ENCODE data around the gene RTEL1.

Gene RTEL1

DNA sequence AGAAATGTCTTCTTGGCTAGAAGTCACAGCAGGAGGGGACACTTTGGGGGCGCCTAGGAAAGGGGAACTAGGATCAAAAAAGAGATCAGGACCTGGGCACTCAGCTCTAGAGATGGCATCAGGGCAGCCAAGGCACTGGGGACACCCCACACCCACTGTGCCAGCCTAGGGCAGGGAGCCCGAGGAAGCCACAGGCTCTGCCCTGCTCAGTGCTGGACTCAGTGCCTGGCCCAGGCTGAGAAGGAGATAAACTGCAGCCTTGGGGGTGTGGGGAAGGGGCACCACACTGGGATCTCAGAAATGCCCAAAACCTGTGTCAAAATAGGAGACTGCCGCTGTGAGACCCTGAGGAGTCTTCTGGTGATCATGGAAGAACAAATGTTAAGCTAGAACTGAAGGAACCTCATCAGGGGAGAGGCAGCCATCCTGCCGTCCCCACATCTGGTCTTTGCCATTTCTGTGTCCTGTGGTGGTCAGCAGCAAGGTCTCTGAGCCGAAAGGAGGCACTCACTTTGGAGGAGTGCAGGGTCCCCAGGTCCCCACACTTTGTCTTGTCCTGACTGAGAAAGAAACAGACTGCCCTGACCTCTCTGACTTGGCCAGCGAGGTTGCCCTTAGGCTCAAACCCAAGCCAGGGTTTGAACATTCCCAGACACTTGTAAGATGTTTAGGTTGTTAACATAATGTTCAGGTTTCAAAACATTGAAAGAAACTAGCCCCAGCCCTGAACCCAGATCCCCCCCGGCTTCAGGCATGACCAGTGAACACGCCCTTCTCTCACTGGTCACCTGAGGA lies 47.3 kb downstream of the RTEL1 start:
- no peak overlapping the region for H2AFZ ChIP-seq
- H3K4me3 ChIP-seq (ENCODE audit: low read depth, low read length): no peak overlapping the region
- TF ChIP-seq, protein P1, sequence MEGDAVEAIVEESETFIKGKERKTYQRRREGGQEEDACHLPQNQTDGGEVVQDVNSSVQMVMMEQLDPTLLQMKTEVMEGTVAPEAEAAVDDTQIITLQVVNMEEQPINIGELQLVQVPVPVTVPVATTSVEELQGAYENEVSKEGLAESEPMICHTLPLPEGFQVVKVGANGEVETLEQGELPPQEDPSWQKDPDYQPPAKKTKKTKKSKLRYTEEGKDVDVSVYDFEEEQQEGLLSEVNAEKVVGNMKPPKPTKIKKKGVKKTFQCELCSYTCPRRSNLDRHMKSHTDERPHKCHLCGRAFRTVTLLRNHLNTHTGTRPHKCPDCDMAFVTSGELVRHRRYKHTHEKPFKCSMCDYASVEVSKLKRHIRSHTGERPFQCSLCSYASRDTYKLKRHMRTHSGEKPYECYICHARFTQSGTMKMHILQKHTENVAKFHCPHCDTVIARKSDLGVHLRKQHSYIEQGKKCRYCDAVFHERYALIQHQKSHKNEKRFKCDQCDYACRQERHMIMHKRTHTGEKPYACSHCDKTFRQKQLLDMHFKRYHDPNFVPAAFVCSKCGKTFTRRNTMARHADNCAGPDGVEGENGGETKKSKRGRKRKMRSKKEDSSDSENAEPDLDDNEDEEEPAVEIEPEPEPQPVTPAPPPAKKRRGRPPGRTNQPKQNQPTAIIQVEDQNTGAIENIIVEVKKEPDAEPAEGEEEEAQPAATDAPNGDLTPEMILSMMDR (IDR thresholded peaks at IDR 0.05): no peak
- no peaks in the 10 kb centered on the region for H3K9me3 ChIP-seq (ENCODE audit: control insufficient read depth, low read length)
- H3K27ac ChIP-seq: no peak overlapping the region
- H3K79me2 ChIP-seq: peaks cover 50% of the 10 kb centered on the region
- no peak overlapping the region for H3K4me2 ChIP-seq (ENCODE audit: low read length)
- no peaks in the 10 kb centered on the region for H3K27me3 ChIP-seq (ENCODE audit: control insufficient read depth, insufficient read depth, low read length)
- H3K4me1 ChIP-seq: peaks cover 9% of the 10 kb centered on the region
- H3K9ac ChIP-seq: no peak overlapping the region
- H3K36me3 ChIP-seq (ENCODE audit: control insufficient read depth, insufficient read depth, low read length): no peaks in the 10 kb centered on the region

DNA sequence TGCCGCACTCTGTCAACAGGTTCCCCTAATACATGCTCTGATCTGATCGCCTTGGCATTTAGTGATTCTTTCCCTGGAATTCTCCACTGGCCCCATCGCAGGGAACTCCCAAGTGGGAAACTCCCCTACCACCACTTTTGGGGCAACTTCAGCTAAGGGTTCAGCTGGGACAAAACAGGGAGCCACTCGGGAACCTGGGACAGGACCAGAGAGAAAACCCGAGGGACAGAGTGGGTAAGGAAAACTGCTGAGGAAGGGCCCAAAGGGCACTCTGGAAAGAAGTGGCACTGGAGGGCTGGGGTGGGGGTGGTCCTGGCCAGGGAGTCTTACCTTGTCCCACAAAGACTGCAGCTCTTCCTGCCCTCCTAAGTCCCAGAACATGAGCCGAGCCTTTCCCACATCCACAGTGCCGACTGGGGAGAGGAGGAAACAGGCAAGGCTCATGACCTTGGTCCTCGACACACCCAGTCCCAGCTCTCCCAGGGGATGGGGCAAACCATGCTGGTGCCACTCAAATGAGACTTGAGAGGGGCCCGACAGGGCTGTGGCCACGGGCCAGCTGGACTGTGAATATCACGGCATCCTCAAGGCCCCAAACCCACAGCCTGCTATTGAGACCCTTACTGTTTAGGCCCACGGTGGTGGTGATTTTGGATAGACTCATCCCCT lies 48.0 kb downstream of the RTEL1 start:
- TF ChIP-seq, protein P1 (IDR thresholded peaks at IDR 0.05): no peak
- Histone ChIP-seq H3K4me2 (ENCODE audit: low read length) (peak overlapping the region; percentile 96), H3K4me3 (ENCODE audit: low read depth, low read length) (no peak overlapping the region), H3K9me3 (ENCODE audit: control insufficient read depth, low read length) (no peaks in the 10 kb centered on the region), H2AFZ (no peak overlapping the region), H3K9ac (no peak overlapping the region), H3K27ac (peak overlapping the region; percentile 83), H3K79me2 (peaks cover 44% of the 10 kb centered on the region), H3K36me3 (ENCODE audit: control insufficient read depth, insufficient read depth, low read length) (no peaks in the 10 kb centered on the region), H3K4me1 (peaks cover 9% of the 10 kb centered on the region), H3K27me3 (ENCODE audit: control insufficient read depth, insufficient read depth, low read length) (no peaks in the 10 kb centered on the region)

DNA sequence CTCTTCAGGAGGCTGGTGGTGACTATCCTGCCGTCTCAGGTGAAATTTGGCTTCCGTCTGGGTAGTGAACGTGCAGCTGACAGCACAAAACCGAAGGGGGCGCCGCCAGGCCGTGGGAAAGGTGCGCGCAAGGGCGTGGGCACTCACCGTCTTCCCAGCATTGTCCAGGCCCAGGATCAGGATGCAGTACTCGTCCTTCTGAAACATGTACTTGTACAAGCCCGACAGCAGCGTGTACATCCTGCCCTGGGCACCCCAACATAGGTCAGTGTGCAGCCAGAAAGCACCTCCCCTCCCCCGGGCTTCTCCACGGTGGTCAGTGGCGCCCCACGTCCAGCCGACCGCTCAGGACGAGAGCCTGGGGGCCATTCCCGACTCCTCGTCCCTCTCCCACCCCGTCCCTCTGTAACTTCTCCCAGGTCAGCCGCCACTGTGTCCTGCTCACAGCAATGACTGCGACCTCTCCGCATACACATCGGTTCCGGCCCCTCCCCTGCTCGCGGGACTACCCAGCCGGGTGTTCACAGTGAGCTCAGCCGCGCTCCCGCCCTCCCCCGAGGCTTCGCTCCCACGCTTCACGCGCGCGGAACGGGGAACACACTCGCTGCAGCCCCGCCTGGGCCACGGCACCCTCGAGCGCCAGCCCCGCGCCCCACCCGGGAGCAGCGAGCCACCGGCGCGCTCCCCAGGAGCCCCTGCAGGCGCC lies 48.9 kb downstream of the RTEL1 start:
- peak overlapping the region; percentile 96 for H3K4me2 ChIP-seq (ENCODE audit: low read length)
- H3K27ac ChIP-seq: peak overlapping the region; percentile 83
- peak overlapping the region; percentile 83 for H3K9ac ChIP-seq
- H3K36me3 ChIP-seq (ENCODE audit: control insufficient read depth, insufficient read depth, low read length): no peaks in the 10 kb centered on the region
- peak overlapping the region; percentile 92 for H2AFZ ChIP-seq
- no peaks in the 10 kb centered on the region for H3K9me3 ChIP-seq (ENCODE audit: control insufficient read depth, low read length)
- peaks cover 39% of the 10 kb centered on the region for H3K79me2 ChIP-seq
- peak overlapping the region; percentile 84 for H3K4me3 ChIP-seq (ENCODE audit: low read depth, low read length)
- peaks cover 9% of the 10 kb centered on the region for H3K4me1 ChIP-seq
- TF ChIP-seq, protein P1 (IDR thresholded peaks at IDR 0.05): peak; percentile 56
- H3K27me3 ChIP-seq (ENCODE audit: control insufficient read depth, insufficient read depth, low read length): no peaks in the 10 kb centered on the region

DNA sequence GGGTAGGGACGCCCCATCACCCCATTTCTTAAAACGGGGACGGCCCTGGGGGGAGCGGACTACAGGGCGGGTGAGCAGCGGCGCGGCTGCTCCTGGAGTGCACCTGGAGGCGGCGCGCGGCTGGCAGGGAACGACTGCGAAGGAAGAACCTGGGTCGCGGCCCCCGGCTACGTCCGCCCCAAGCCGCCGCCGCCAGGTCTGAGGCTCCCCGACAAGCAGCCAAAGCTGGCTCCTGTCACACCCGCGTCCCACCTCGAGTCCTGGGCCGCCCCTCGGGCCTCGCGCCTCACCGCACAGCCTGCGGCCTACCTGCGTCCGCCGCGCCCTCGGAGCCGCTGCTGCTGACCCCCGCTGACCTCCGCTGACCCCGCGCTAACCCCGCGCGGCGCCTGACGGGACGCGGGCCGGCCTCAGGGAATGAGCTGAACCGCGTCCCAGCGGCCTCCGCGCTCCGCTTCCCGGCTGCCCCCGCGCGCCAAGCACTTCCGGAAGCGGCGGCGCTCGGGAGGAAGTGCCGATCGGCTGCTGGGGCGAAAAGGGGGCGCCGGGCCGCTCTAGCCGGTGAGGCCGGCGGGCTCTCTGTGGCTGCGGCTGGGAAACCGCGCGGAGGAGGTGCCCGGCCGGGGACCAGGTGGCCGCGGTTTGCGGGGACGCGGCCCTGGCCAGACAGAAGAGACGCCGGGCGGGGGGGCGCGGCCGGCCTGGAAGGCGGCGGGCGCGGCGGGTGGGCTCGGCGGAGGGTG lies 49.6 kb downstream of the RTEL1 start, which contains the start of the genes ARFRP1 and ZGPAT:
ARFRP1 (minus strand) TSS at position 419 of the 743 bp plus-strand sequence. CDS start 885 bp downstream, outside the sequence.
ZGPAT (plus strand) TSS at position 482 of the 743 bp plus-strand sequence. CDS start 542 bp downstream, outside the sequence.
- TF ChIP-seq, protein P1 (IDR thresholded peaks at IDR 0.05): no peak
- Histone ChIP-seq H3K9ac (peak within 1 kb of the TSS; percentile 83), H3K27me3 (ENCODE audit: control insufficient read depth, insufficient read depth, low read length) (no peaks in the 10 kb centered on the region), H2AFZ (peak within 1 kb of the TSS; percentile 92), H3K27ac (peak within 1 kb of the TSS; percentile 83), H3K4me3 (ENCODE audit: low read depth, low read length) (peak within 1 kb of the TSS; percentile 84), H3K79me2 (peaks cover 38% of the 10 kb centered on the region), H3K4me2 (ENCODE audit: low read length) (peak within 1 kb of the TSS; percentile 96), H3K4me1 (peaks cover 9% of the 10 kb centered on the region), H3K9me3 (ENCODE audit: control insufficient read depth, low read length) (no peaks in the 10 kb centered on the region), H3K36me3 (ENCODE audit: control insufficient read depth, insufficient read depth, low read length) (no peaks in the 10 kb centered on the region)
